ENCODE measurements around the gene L3MBTL4.

GRCh38 chr18:6286585-6286984 is 128.1 kb downstream of the L3MBTL4 start:
- TF ChIP-seq CTCF (IDR thresholded peaks at IDR 0.05) (no peak), EP300 (IDR thresholded peaks at IDR 0.05) (no peak)
